HG03025 (cell line): ENCODE measurements around the gene NCOR2.

Source experiments
- ATAC-seq: cut with Tn5 transposase; IDR thresholded peaks from one replicate; pipeline ENCODE4 v1.9.1; 2021; ENCODE audit warnings: mild to moderate bottlenecking, moderate library complexity; ENCODE audit not compliant: unreplicated experiment, low FRiP score

Gene NCOR2

DNA sequence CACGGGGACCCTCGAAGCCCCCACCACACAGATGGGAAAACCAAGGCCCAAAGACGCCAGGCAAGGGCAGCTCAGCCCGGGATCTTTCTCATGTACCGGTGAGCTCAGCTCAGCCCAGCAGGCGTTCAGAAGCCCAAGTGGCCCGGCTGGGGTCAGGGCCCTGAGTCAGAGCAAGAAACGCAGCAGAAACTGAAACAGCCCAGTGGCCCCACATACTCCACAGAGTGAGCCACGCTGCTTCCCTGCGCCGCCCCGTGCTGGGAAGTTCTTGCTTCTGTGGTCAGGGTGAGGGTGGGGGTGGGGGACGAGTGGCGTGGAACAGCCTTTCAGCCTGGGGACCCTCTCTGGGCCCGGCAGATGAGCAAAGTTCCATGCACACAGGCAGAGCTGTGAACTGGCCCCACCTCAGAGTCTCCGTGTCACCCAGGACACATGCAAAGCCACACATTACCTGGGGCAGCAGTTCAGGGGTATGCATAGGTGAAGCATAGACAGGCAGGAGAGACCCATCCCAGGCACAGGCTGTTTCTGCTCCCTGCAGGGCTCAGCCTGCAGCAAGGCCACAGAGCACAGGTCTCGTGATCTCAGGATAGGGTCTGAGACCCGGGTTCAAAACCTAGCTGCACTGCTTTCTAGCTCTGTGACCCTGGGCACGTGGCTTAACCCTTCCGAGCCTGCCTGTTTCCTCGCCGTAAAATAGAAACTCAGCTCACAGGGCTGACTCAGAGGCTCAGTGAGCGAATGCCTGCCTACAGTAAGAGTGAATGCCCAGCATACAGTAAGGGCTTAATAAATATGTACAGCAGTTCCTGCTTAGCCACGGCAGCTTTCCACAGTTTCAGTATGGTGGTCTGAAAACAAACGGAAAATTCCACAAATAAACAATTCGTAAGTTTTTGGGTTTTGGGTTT, 21.6 kb downstream of the NCOR2 start:
- ATAC-seq, result peak; percentile 83

DNA sequence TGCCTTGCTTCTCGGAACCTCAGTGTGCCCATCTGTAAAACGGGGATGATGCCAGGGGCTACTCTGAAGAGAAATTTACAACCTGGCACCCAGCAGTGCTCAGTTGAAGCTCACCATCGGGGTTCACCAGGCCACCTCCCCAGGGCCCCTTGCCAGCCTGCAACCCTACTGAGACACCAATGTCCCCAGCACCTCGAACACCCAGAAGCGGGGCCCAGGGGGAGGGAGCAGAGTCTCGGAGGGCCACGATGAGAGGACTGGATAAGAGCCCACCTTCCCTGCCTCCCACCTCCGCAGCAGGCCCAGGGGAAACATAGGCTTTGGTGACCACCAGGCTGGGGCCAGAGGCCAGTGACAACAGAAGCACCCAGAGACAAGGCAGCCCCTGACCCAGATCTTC, 22.4 kb downstream of the NCOR2 start:
- ATAC-seq, result no peak

DNA sequence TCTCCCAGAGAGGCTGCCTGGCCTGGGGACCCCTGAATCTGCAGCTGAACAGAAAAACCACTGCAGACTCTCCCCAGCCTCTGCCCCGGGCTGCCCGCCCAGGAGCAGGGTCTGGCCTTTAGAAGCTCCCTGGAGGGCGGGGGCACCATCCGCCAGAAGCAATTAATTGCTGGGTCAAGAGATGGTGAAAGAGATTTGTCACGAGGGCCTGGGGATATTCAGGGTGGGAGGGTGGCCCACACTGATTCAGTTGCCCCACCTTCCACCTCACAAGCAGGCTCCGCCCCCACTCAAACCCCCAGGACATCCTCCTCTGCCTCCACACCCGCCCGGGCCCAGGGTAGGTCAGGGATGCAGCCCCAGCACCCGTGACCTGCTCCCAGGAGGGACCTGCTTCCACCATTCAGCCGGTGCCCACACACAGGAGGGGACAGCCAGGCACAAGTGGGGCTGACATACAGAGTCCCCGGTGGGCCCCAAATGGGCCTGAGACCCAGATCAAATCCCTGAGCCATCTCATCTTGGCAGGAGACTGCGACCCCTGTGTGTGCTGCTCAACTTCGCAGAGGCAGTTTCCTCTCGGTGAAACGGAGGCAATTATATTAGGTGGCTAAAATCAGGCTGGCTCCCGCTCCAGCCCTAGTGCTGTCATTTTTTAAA, 23.0 kb downstream of the NCOR2 start:
- no peak for ATAC-seq

DNA sequence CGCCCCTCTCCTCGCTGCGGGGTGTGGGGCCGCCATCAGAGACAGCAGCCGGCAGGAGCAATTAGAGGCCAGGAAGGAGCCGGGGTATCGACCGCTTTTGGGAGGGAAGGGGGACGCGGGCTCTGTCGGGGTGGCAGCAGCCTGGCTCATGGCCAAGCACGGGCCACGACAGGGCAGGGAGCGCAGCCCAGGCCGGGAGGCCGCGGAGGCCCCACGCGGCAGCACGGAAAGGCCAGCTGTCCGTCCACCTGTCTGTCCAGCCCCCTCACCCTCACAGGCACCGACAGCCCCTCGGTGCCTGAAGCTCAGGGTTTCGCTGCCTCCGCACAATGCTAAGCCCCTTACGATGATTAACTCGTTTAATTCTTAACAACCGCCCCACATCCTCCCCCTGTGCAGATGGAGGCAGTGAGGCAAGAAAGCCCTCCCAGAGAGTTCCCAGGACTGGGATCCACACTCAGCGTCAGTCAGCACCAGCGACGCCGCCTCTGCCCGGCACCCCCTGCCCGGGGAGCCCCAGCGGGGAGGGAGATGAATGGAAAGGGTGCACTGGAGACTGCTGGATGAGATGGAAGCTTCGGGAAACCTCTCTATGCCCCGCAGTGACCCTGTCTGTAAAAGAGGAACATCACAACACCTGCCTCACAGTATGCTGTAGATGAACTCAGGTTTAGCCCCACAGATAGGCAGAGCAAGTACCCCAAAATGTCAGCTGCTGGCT, 23.7 kb downstream of the NCOR2 start:
- no peak for ATAC-seq

- ATAC-seq, result no peak
These were observed 24.3 kb downstream of the NCOR2 start for GRCh38 chr12:124543052-124543589.

DNA sequence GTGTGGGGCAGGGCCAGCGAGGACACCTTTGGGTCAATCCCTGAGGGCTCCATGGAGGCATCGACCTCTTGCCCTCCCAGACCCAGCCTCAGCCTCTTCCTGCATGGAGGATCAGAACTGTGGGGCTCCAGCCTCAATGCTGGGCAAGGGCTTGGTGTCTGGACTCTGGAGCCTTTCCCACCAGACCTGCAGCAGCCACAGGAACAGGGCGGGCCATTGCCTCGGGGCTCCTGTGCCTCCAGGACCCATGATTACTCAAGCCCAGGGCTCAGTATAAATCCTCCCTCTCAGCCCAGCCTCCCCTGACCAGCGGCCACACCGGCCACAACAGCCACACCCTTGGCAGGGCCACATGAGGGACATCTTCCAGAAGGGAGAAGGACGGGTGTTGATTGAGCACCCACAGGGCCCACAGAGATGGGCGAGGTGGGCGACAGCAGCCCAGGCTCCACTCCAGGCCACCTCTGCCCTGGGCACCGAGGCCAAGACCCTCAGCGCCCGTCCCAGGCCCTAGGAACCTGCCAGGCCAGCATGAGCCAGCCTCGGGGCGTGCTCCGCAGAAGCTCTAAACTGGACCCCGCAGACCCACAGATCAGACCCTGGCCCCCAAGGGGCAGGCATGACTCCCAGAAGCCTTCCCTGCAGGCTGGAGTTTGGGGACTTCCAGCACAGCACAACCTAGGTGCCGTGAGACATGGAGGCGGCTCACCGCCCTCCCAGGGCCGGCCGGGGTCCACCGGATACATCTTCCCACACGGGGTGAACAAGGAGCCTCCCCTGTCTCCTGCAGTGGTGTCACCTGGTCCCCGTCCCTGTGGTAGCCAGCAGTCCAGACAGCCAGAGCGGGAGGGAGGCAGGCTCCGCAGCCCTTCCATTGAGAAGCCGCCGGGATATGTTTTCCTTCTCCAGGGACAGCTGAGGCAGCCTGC, 25.1 kb downstream of the NCOR2 start:
- no peak for ATAC-seq

- no peak for ATAC-seq
These were observed 26.1 kb downstream of the NCOR2 start for GRCh38 chr12:124541322-124541721.

DNA sequence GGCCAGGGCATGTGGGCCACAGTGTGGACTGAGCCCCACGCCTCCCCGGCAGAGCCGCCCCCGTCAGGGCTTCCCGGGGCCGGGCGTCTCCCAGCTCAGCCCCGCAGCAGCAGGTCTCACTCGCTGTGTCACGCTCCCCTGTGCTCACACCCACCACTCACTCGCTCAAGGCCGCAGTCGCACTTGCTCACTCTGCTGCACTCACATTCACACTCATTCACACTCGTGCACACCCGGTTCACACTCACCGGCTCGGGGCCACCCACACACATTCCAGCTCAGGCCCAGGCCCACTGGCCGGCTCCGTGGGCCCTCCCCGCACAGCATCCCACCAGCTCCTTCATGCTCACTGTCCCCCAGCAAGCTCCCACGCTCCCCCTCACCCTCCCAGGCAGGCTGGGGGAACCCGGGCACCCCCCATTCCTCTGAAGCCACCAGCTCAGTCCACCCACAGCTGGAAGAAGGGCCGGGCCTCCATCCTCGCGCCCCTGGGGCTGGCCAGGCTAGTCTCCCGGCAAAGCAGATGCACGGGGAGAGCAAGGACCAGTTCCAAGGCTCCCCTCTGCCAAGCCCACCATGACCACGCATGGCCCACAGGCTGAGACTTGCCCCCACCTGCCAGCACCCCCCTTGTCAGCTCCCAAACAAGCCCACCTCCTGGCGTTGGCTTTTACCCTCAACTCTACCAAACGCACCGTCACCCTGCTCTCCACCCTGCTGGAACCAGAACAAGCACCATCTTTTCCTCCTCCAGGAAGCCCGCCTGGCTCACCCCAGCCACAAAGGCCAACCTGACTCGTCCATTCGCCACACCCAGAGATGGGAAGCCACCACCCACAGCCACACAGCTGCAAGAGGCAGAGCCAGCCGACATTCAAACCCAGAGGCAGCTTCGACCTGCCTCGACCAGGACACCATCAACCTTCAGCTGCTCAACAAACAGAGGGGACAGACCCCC, 28.0 kb downstream of the NCOR2 start:
- no peak for ATAC-seq

- no peak for ATAC-seq
These were observed 29.0 kb downstream of the NCOR2 start for GRCh38 chr12:124538194-124539082.

GRCh38 chr12:124537525-124538193, 29.8 kb downstream of the NCOR2 start:
- no peak for ATAC-seq

DNA sequence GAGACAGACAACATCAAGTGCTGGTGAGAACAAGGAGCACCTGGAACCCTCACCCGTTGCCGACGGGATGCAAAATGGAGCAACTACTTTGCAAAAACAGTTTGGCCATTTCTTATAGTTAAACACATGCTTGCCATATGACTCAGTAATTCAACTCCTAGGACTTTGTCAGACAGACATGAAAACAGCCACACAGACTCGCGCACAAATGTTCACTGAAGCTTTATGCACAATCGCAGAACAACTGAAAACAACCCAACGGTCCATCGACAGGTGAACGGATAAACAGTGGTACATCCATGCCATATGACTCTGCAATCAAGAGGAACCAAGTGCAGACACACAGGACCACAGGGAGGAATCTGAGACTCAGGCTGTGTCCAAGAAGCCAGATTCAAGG, 30.8 kb downstream of the NCOR2 start:
- ATAC-seq, result no peak

GRCh38 chr12:124534776-124535740, 32.4 kb downstream of the NCOR2 start:
- ATAC-seq, result no peak

GRCh38 chr12:124533456-124533855, 34.0 kb downstream of the NCOR2 start:
- ATAC-seq, result no peak

DNA sequence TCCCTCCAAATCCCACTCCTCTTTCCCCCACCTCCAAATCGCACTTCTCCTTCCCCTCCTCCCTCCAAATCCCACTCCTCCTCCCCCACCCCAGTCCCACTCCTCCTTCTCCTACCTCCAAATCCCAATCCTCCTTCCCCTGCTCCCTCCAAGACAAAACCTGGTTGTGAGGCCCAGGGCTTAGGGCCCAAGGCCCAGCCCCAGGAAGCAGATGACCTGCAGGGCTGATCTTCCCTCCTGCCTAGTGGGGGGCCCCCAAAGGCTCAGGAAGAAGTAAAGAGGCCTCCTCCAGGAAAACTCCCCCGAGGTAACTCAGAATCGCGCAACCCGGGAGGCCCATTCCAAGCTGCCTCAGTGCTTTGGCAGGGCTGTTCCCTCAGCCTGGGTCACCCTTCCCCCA, 34.4 kb downstream of the NCOR2 start:
- ATAC-seq, result no peak

DNA sequence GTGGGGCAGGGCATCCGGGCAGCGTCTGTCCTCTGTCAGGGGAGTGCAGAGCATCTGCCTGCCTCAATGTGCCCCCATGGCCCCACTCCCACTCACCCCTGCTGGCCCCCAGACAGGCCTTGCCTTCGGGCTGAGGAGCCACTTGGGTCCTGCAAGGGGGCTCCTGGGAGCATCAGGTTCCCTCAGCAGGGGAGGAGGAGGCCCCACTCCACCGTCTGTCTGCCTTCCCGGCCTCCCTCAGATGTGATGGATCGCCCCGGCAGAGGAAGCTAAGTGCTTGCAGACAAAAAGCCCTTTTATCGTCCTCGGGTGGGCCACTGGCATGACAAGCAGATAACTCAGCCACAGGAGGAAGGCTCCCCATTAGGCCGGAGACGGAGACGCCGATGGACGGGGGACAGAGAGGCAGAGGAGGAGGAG, 35.1 kb downstream of the NCOR2 start:
- ATAC-seq, result no peak

- ATAC-seq, result no peak
These were observed 35.5 kb downstream of the NCOR2 start for GRCh38 chr12:124531906-124532305.
